ENCODE measurements around the gene LRCH1. TPM values are rescaled to one million over a fixed set of nuclear protein-coding genes. Genes with fewer than 3 reads are reported as not detected.
A peak's percentile ranks its signal among the peaks of the same experiment; 100 is the strongest.

Gene LRCH1
- total RNA-seq, 2 donors from 2014 or later: 18.4 to 21.5 TPM

DNA sequence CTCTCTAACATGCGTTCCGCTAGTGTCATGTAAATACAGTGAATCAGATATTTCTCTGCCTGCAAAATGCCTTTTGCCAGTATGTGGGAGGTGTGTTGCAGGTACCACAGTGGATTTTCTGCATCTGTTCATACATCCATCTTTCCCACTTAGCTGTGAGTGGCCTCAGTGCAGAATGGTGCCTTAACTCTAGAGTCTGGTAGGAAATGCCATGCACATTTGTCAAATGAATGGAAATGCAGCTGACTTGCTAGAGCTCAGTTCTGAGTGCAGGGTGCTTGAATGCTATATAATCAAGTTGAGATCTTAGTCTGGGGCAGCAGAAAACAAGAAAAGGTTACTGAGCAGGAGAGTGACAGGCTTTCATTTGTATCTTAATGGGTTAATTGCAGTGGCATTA lies 68.2 kb downstream of the LRCH1 start:
- no peaks in the 10 kb centered on the region for H3K36me3 Mint-ChIP-seq (ENCODE audit: insufficient read depth in 2 of 2)
- H3K9me3 Mint-ChIP-seq: peaks cover 0 to 1% of the 10 kb centered on the region in 2 donors
- H3K4me1 Mint-ChIP-seq (ENCODE audit: low read depth): peaks cover 61% of the 10 kb centered on the region
- no peak overlapping the region for H3K27ac Mint-ChIP-seq
- ATAC-seq (replicated peaks in 1 of 2): no peak
- H3K27me3 Mint-ChIP-seq (ENCODE audit: low read depth): no peaks in the 10 kb centered on the region
- no peak for DNase-seq
- no peak overlapping the region for H3K4me3 Mint-ChIP-seq

DNA sequence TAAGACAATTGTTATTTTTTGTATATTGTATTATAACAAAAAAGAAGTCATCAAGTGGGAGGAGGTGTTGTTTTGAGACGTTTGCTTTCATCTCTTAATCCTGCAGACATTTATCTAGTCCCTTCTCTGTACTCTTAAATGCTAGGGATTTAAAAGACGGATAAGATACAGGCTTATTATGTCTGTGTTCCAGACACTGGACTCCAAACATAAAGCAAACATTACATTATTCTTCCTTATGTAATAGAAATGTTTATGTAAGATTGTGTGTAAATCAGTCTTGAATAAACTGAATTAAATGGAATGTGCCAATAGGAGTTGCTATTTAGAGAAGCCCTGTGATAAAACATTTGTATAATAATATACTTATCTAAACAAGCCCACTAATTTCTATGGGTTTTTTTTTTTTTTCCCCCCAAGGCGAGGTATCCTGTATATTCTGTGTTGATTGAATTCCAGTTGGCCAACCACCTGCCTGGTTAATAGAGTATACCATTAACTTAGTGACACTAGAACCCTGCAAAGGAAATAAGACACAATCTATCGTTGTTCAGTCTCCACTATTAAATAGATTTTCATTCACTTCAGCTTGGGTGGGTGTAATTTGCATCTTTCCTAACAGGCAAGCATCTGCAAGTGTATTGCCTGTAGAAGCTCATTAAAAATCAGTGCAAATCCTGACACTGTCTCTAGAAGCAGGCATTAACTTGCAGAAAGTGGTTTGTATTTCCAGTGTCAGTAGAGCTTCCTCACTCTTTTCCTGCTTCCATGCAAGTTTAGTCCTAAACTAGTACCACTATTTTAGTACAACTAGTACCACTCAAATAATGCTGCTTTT lies 69.0 kb downstream of the LRCH1 start:
- no peak overlapping the region for H3K27ac Mint-ChIP-seq
- no peak overlapping the region for H3K4me3 Mint-ChIP-seq
- H3K27me3 Mint-ChIP-seq (ENCODE audit: low read depth): no peaks in the 10 kb centered on the region
- peaks cover 60% of the 10 kb centered on the region for H3K4me1 Mint-ChIP-seq (ENCODE audit: low read depth)
- H3K36me3 Mint-ChIP-seq (ENCODE audit: insufficient read depth in 2 of 2): no peaks in the 10 kb centered on the region
- no peak for ATAC-seq (replicated peaks in 1 of 2)
- H3K9me3 Mint-ChIP-seq: peaks cover 0 to 1% of the 10 kb centered on the region in 2 donors
- DNase-seq: no peak

GRCh38 chr13:46622630-46623256 lies 69.8 kb downstream of the LRCH1 start:
- DNase-seq (no peak), ATAC-seq (replicated peaks in 1 of 2) (no peak)
- Mint-ChIP-seq H3K27me3 (ENCODE audit: low read depth) (no peaks in the 10 kb centered on the region), H3K9me3 (peaks cover 0 to 1% of the 10 kb centered on the region in 2 donors), H3K36me3 (ENCODE audit: insufficient read depth in 2 of 2) (no peaks in the 10 kb centered on the region), H3K4me1 (ENCODE audit: low read depth) (peaks cover 52% of the 10 kb centered on the region), H3K27ac (no peak overlapping the region), H3K4me3 (no peak overlapping the region)

- Mint-ChIP-seq H3K4me1 (ENCODE audit: low read depth) (peaks cover 42% of the 10 kb centered on the region), H3K9me3 (peaks cover 0 to 1% of the 10 kb centered on the region in 2 donors), H3K4me3 (no peak overlapping the region), H3K36me3 (ENCODE audit: insufficient read depth in 2 of 2) (no peaks in the 10 kb centered on the region), H3K27ac (no peak overlapping the region), H3K27me3 (ENCODE audit: low read depth) (no peaks in the 10 kb centered on the region)
- ATAC-seq (replicated peaks in 1 of 2) (no peak), DNase-seq (no peak)
Observed at GRCh38 chr13:46624353-46624752, 71.4 kb downstream of the LRCH1 start.

DNA sequence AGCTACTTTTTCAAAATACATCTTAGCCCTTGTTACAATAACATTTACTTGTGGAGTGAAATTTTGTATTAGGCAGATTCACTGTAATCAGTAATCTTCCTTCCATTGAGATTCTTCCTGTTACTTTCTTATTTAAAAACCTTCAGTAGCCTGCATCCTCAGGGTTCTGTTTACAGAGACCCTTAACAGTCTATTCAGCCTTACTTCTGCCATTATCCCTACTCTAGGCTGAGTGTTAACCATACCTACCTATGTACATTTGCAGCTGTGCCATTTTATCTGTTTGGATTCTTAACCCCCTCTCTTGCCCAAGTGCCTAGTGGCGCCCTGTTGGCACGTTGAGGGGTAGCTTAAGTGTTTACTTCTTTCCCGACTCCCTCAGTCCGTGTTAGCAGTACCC lies 71.9 kb downstream of the LRCH1 start:
- Mint-ChIP-seq H3K9me3 (peaks cover 0 to 1% of the 10 kb centered on the region in 2 donors), H3K27ac (no peak overlapping the region), H3K4me3 (no peak overlapping the region), H3K4me1 (ENCODE audit: low read depth) (peaks cover 44% of the 10 kb centered on the region), H3K27me3 (ENCODE audit: low read depth) (no peaks in the 10 kb centered on the region), H3K36me3 (ENCODE audit: insufficient read depth in 2 of 2) (no peaks in the 10 kb centered on the region)
- DNase-seq: no peak
- ATAC-seq (replicated peaks in 1 of 2): no peak

GRCh38 chr13:46627462-46627861 lies 74.5 kb downstream of the LRCH1 start:
- H3K9me3 Mint-ChIP-seq: peaks cover 0 to 1% of the 10 kb centered on the region in 2 donors
- no peak overlapping the region for H3K4me3 Mint-ChIP-seq
- peaks cover 54% of the 10 kb centered on the region for H3K4me1 Mint-ChIP-seq (ENCODE audit: low read depth)
- DNase-seq: no peak
- H3K36me3 Mint-ChIP-seq (ENCODE audit: insufficient read depth in 2 of 2): no peaks in the 10 kb centered on the region
- H3K27ac Mint-ChIP-seq: no peak overlapping the region
- no peaks in the 10 kb centered on the region for H3K27me3 Mint-ChIP-seq (ENCODE audit: low read depth)
- no peak for ATAC-seq (replicated peaks in 1 of 2)

DNA sequence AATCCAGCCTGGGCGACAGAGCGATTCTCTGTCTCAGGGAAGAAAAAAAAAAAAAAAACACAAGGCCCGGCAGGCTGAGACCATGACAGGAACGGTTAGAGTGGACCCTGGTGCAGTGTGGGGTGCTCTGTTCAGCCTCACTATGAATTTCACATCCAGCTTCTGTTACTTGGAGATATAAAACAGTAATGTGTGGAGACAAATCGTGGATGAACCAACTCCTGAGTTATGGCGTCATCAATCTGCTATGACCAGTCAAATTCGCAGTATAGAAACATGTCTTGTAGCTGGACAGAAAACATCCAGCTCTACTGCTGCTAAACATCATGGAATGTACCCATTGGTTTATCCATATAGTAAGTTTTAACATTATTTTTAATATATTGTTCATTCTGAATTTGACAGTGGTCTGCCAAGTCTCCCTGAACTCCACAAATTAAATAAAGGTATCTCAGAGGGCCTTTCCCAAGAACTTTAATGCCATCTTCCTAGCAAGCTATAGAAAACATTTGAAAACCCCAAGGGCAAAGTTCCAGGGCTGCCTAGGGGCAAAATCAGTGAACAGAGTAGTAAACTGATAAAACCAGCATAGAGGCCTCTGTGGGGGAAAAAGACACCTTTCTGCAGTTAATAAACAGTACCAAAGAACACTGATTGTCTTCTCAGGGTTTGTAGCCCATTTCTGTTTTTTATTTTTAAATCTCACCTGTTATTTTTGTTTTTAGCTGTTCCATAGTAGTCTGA lies 75.8 kb downstream of the LRCH1 start:
- Mint-ChIP-seq H3K9me3 (peaks cover 0 to 1% of the 10 kb centered on the region in 2 donors), H3K27me3 (ENCODE audit: low read depth) (no peaks in the 10 kb centered on the region), H3K27ac (peak overlapping the region; percentile 21), H3K4me3 (no peak overlapping the region), H3K36me3 (ENCODE audit: insufficient read depth in 2 of 2) (peaks cover 0 to 1% of the 10 kb centered on the region in 2 donors), H3K4me1 (ENCODE audit: low read depth) (peaks cover 59% of the 10 kb centered on the region)
- DNase-seq (no peak), ATAC-seq (replicated peaks in 1 of 2) (no peak)

GRCh38 chr13:46629811-46630413 lies 76.9 kb downstream of the LRCH1 start:
- peak overlapping the region; percentile 47 for H3K27ac Mint-ChIP-seq

DNA sequence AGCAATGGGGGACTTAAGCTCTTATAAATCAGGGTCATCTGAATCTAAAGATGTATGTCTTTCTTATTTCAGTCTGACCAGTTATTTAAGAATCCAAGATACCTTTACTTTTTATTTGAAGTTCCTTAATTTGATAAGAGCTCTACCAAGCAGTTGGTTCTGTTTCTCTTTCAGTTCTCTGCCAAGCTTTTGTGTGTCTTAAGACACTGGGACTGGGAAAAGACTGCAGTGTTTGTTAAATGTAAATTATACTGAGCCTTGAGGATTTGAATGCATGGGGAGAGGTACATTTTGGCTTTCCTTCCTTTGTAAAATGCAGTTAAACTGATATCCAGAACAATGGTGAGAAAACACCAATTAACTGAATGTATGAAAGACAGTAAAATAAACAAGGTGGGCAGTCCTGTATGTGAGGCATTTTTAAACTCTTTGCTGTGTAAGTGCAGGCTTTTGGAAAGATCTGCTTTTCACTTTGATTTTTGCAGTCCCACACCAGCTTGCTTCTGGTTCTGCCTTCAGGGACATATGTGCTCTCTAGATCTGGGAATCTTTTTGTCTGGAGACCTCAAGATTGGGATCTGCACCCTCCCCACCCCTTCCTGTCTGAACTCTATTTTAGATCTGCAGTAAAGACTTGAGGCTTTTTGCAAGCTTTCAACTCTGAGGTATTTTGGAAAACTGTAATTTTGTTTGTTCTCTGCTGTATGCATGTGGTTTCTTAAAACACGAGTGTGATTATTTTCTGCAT lies 77.6 kb downstream of the LRCH1 start:
- no peak for ATAC-seq (replicated peaks in 1 of 2)
- no peak overlapping the region for H3K27ac Mint-ChIP-seq
- no peaks in the 10 kb centered on the region for H3K9me3 Mint-ChIP-seq
- peaks cover 63% of the 10 kb centered on the region for H3K4me1 Mint-ChIP-seq (ENCODE audit: low read depth)
- no peaks in the 10 kb centered on the region for H3K27me3 Mint-ChIP-seq (ENCODE audit: low read depth)
- DNase-seq: no peak
- peaks cover 1 to 3% of the 10 kb centered on the region in 2 donors for H3K36me3 Mint-ChIP-seq (ENCODE audit: insufficient read depth in 2 of 2)
- H3K4me3 Mint-ChIP-seq: no peak overlapping the region

More at GRCh38 chr13:46629811-46630413, 76.9 kb downstream of the LRCH1 start:
- Mint-ChIP-seq H3K9me3 (peaks cover 0 to 1% of the 10 kb centered on the region in 2 donors), H3K27me3 (ENCODE audit: low read depth) (no peaks in the 10 kb centered on the region), H3K4me3 (peak overlapping the region in 1 of 2 donors; percentile 24), H3K4me1 (ENCODE audit: low read depth) (peaks cover 67% of the 10 kb centered on the region), H3K36me3 (ENCODE audit: insufficient read depth in 2 of 2) (peaks cover 1 to 3% of the 10 kb centered on the region in 2 donors)
- no peak for DNase-seq
- ATAC-seq (replicated peaks in 1 of 2): no peak

GRCh38 chr13:46631179-46631542 lies 78.2 kb downstream of the LRCH1 start:
- no peak overlapping the region for H3K27ac Mint-ChIP-seq
- H3K9me3 Mint-ChIP-seq: no peaks in the 10 kb centered on the region
- H3K4me3 Mint-ChIP-seq: no peak overlapping the region
- ATAC-seq (replicated peaks in 1 of 2) (no peak), DNase-seq (no peak)
- peaks cover 1 to 3% of the 10 kb centered on the region in 2 donors for H3K36me3 Mint-ChIP-seq (ENCODE audit: insufficient read depth in 2 of 2)
- H3K27me3 Mint-ChIP-seq (ENCODE audit: low read depth): no peaks in the 10 kb centered on the region
- H3K4me1 Mint-ChIP-seq (ENCODE audit: low read depth): peaks cover 63% of the 10 kb centered on the region

- H3K27me3 Mint-ChIP-seq (ENCODE audit: low read depth): no peaks in the 10 kb centered on the region
- DNase-seq (no peak), ATAC-seq (replicated peaks in 1 of 2) (no peak)
- H3K36me3 Mint-ChIP-seq (ENCODE audit: insufficient read depth in 2 of 2): peaks cover 1 to 3% of the 10 kb centered on the region in 2 donors
- peaks cover 58% of the 10 kb centered on the region for H3K4me1 Mint-ChIP-seq (ENCODE audit: low read depth)
- no peak overlapping the region for H3K4me3 Mint-ChIP-seq
- H3K9me3 Mint-ChIP-seq: no peaks in the 10 kb centered on the region
- H3K27ac Mint-ChIP-seq: no peak overlapping the region
Observed at GRCh38 chr13:46632176-46632575, 79.2 kb downstream of the LRCH1 start.

DNA sequence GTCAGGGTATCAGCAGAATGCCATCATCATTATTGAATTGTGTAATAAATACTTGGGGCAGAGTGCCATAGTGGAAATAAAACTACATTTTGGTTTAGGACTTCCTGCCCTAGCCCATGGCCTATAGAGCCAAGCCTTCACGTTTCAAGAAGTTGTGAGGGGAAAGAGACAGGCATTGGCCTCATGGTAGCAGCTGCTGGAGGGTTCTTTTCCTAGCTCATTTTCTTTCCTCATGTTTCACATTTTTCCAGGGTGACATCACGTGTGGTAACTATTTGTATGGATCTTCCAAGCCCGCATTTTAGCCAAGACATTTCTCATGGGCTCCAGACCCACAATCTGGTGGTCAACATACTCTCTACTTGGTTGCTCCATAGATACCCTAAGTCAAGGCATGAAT lies 80.4 kb downstream of the LRCH1 start:
- Mint-ChIP-seq H3K36me3 (ENCODE audit: insufficient read depth in 2 of 2) (peaks cover 1 to 3% of the 10 kb centered on the region in 2 donors), H3K27me3 (ENCODE audit: low read depth) (no peaks in the 10 kb centered on the region), H3K27ac (no peak overlapping the region), H3K9me3 (no peaks in the 10 kb centered on the region), H3K4me3 (no peak overlapping the region), H3K4me1 (ENCODE audit: low read depth) (peaks cover 60% of the 10 kb centered on the region)
- DNase-seq: no peak
- ATAC-seq (replicated peaks in 1 of 2): no peak
